HepG2 (cell line): Measurements from ENCODE around the gene ATP2A3. TPM values are rescaled to one million over a fixed set of nuclear protein-coding genes. Genes with fewer than 3 reads are reported as not detected.

Experiments used
- ATAC-seq: fragments of 200-7000 bp; cut with Tn5 transposase; 3 replicates; pipeline ENCODE4 v1.9.1; 2020; ENCODE audit warnings: mild to moderate bottlenecking, moderate library complexity
- BruUV-seq: library from RNA; stranded (reverse); fragments of 400-500 nt; replicated peaks from 2 replicates; lab custom pipeline; 2021; lab: Mats Ljungman, UMichigan
- CTCF ChIA-PET: fragments of 300-600 bp; formaldehyde crosslinking; extraction: SDS; loops from one replicate; lab custom pipeline; 2021; ENCODE audit warnings: low total read pairs, inconsistent platforms, low intra/inter-chr PET ratio; lab: Yijun Ruan, JAX
- POLR2A ChIA-PET: fragments of 350-600 bp; sonication (Branson Sonifier 250); formaldehyde crosslinking; loops from one replicate; lab custom pipeline; 2020; ENCODE audit warnings: antibody characterized with exemption, inconsistent platforms; lab: Yijun Ruan, JAX
- DNase-seq: peaks from one replicate; pipeline ENCODE4 v3.0.0-alpha.2; 2015; ENCODE audit warnings: low spot score
- FAIRE-seq: peaks from 3 replicates; lab custom pipeline; 2011; peaks lifted over from hg19 to GRCh38; lab: Jason Lieb, UNC
- H2AFZ ChIP-seq: one replicate; pipeline ENCODE4 v1.6.1; 2011; ENCODE audit warnings: low read length, inconsistent platforms
- H3K27ac ChIP-seq: fragments of 300-600 bp; 3 replicates; pipeline ENCODE4 v1.8.0; 2011; ENCODE audit warnings: mixed run types, mild to moderate bottlenecking, mixed read lengths, low read length, inconsistent platforms; ENCODE audit not compliant: insufficient read depth; ENCODE audit errors: extremely low read length
- H3K27me3 ChIP-seq, 2 experiments: fragments of 200-600 bp in 1 of 2; 2 replicates in 1 of 2; 3 replicates in 1 of 2; pipeline versions ENCODE4 v1.6.0 to v1.8.0; 2011; ENCODE audit warnings: low read length in 2 of 2, mild to moderate bottlenecking in 2 of 2, moderate library complexity in 2 of 2, inconsistent platforms in 1 of 2; ENCODE audit not compliant: insufficient read depth in 2 of 2, control insufficient read depth in 1 of 2
- H3K36me3 ChIP-seq, 2 experiments: fragments of 200-600 bp in 1 of 2; replicated peaks in 1 of 2; 2 replicates in 1 of 2; 3 replicates in 1 of 2; pipeline versions ENCODE4 v1.5.1 to v1.8.0; 2011; ENCODE audit warnings: low read length in 2 of 2, inconsistent platforms in 1 of 2; ENCODE audit not compliant: insufficient read depth in 2 of 2, control insufficient read depth in 1 of 2
- H3K4me1 ChIP-seq: 2 replicates; pipeline ENCODE4 v1.5.1; 2012; ENCODE audit warnings: low read length, inconsistent platforms; ENCODE audit not compliant: insufficient read depth
- H3K4me2 ChIP-seq: 2 replicates; pipeline ENCODE4 v1.6.0; 2011; ENCODE audit warnings: low read depth, low read length, inconsistent platforms
- H3K4me3 ChIP-seq, 3 experiments: fragments of 200-600 bp in 1 of 3; sonication (generic), shearing (Covaris generic) in 1 of 3; replicated peaks in 1 of 3; 2 replicates each; pipeline ENCODE4 v1.5.1; 2011 to 2016; ENCODE audit warnings: low read length in 3 of 3, inconsistent platforms in 2 of 3, low read depth in 2 of 3, mild to moderate bottlenecking in 2 of 3, control low read depth in 1 of 3, mixed read lengths in 1 of 3; ENCODE audit not compliant: insufficient read depth in 1 of 3
- H3K79me2 ChIP-seq: one replicate; pipeline ENCODE4 v1.6.1; 2011; ENCODE audit warnings: low read length, inconsistent platforms; ENCODE audit not compliant: insufficient read depth
- H3K9ac ChIP-seq: 2 replicates; pipeline ENCODE4 v1.6.0; 2011; ENCODE audit warnings: mild to moderate bottlenecking, low read depth, low read length, inconsistent platforms; ENCODE audit not compliant: insufficient read depth
- H3K9me3 ChIP-seq: 2 replicates; pipeline ENCODE4 v1.5.1; 2012; ENCODE audit warnings: mild to moderate bottlenecking, low read length
- H4K20me1 ChIP-seq: 2 replicates; pipeline ENCODE4 v1.6.0; 2011; ENCODE audit warnings: inconsistent platforms, mild to moderate bottlenecking, low read length, moderate library complexity; ENCODE audit not compliant: insufficient read depth
- CREBL2 ChIP-seq: sonication (generic); formaldehyde crosslinking; IDR thresholded peaks from 2 replicates; pipeline ENCODE4 v1.8.1; 2023; ENCODE audit warnings: missing genetic modification reagents, mild to moderate bottlenecking, borderline replicate concordance
- DBP ChIP-seq: sonication (generic); formaldehyde crosslinking; IDR thresholded peaks from 2 replicates; pipeline ENCODE4 v1.4.0; 2020; ENCODE audit warnings: missing genetic modification reagents; ENCODE audit errors: not compliant biosample characterization
- KAT8 ChIP-seq: IDR thresholded peaks from 2 replicates; pipeline ENCODE4 v1.6.1; 2016; ENCODE audit warnings: missing genetic modification reagents, missing compliant biosample characterization
- PLRG1 ChIP-seq: fragments of 450-650 bp; conservative IDR thresholded peaks from 2 replicates; pipeline ENCODE4 v1.6.1; 2016
- SALL1 ChIP-seq: sonication (generic); formaldehyde crosslinking; IDR thresholded peaks from 2 replicates; pipeline ENCODE4 v1.8.0; 2022; ENCODE audit warnings: mild to moderate bottlenecking, missing genetic modification reagents
- SP1 ChIP-seq, 2 experiments: fragments of 450-650 bp in 1 of 2; sonication (generic) in 1 of 2; formaldehyde crosslinking in 1 of 2; IDR thresholded peaks; 2 replicates each; pipeline versions ENCODE4 v1.4.0 to v1.6.1; 2016 to 2020; ENCODE audit warnings: missing genetic modification reagents in 1 of 2
- WGBS: methylation state at CpG from one replicate; pipeline ENCODE4 v1.1.6; 2017; ENCODE audit warnings: low lambda C conversion rate; 5-methylcytosine and 5-hydroxymethylcytosine counted together
- in situ Hi-C: cut with HindIII; loops from 2 replicates; pipeline ENCODE4 v1.10.0; 2017; ENCODE audit warnings: low pct_unique_long_range_greater_than_20kb; ENCODE audit not compliant: extremely low pct_ligation_motif_present
- intact Hi-C: fragments of 100-400 bp; cut with micrococcal nuclease; formaldehyde crosslinking; loops from one replicate; pipeline ENCODE4 v1.10.0; 2022; ENCODE audit not compliant: unreplicated experiment
- polyA plus RNA-seq, 8 experiments: library from polyadenylated mRNA; depleted of rRNA in 3 of 8; stranded (reverse) in 7 of 8; unstranded in 1 of 8; fragments of >200 nt; fragmentation: Illumina TruSeq in 4 of 8; extraction: Trizol in 4 of 8; gene quantifications; 2 replicates each; pipeline versions ENCODE4 v1.2.1 to v1.2.3, GENCODE V29; 2011 to 2016; ENCODE audit warnings: low read depth in 4 of 8, missing spikeins in 1 of 8, mixed read lengths in 1 of 8; ENCODE audit not compliant: insufficient read depth in 1 of 8
- total RNA-seq, 5 experiments: library from RNA; depleted of rRNA; stranded (reverse); fragments of >200 nt; fragmentation: Illumina TruSeq; extraction: Trizol; gene quantifications; 2 replicates each; pipeline ENCODE4 v1.2.3, GENCODE V29; 2016; ENCODE audit warnings: low read depth in 1 of 5
- TF ChIP-seq, protein P1 (sequence below): sonication (generic); formaldehyde crosslinking; IDR thresholded peaks from 2 replicates; pipeline ENCODE4 v1.4.0; 2020; ENCODE audit warnings: missing genetic modification reagents, mild to moderate bottlenecking, borderline replicate concordance

ATP2A3 gene
- total and polyA plus RNA-seq, 2 of the 13 experiments (the other 11 are each of a cell fraction or from before 2014, with no cell fraction given), result 0.07 TPM; not detected in 1

GRCh38 chr17:3970668-3971067 lies 6.4 kb upstream of the ATP2A3 start:
- 64% methylated on average over 6 of the region's 6 CpGs for WGBS
- Histone ChIP-seq H3K27ac (no peak overlapping the region), H3K9ac (no peak overlapping the region), H4K20me1 (no peaks in the 10 kb centered on the region), H3K27me3 (peaks cover 2 to 29% of the 10 kb centered on the region in 2 experiments; a peak in 3 of 5 replicates), H3K36me3 (no peaks in the 10 kb centered on the region), H3K9me3 (peaks cover 8% of the 10 kb centered on the region), H3K4me3 (no peak overlapping the region), H2AFZ (no peak overlapping the region), H3K4me2 (no peak overlapping the region), H3K4me1 (peaks cover 10% of the 10 kb centered on the region), H3K79me2 (no peaks in the 10 kb centered on the region)
- in situ Hi-C loops, result no loop called here
- no peak for DNase-seq
- POLR2A ChIA-PET, result no interaction called here
- ATAC-seq, result no peak
- FAIRE-seq, result no peak
- intact Hi-C loops, result no loop called here
- CTCF ChIA-PET, result no interaction called here
- TF ChIP-seq, protein P1, sequence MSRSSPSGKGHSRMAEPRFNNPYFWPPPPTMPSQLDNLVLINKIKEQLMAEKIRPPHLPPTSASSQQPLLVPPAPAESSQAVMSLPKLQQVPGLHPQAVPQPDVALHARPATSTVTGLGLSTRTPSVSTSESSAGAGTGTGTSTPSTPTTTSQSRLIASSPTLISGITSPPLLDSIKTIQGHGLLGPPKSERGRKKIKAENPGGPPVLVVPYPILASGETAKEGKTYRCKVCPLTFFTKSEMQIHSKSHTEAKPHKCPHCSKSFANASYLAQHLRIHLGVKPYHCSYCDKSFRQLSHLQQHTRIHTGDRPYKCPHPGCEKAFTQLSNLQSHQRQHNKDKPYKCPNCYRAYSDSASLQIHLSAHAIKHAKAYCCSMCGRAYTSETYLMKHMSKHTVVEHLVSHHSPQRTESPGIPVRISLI (CRISPR knock-in tag), result no peak
- TF ChIP-seq DBP, result no peak
- TF ChIP-seq SALL1, result no peak
- TF ChIP-seq PLRG1, result no peak
- no peak for TF ChIP-seq KAT8 (CRISPR knock-in tag)
- no peak for TF ChIP-seq SP1 (IDR thresholded peaks at IDR 0.05)
- TF ChIP-seq SP1 (CRISPR knock-in tag; IDR thresholded peaks at IDR 0.05), result no peak
- TF ChIP-seq CREBL2 (CRISPR knock-in tag), result no peak
- no TSS peak for BruUV-seq
